ENCODE measurements around the gene NLGN3.
A peak's percentile ranks its signal among the peaks of the same experiment; 100 is the strongest.

NLGN3 gene

GRCh38 chrX:71118985-71119535, 25.6 kb upstream of the NLGN3 start:
- no peak for DNase-seq

DNA sequence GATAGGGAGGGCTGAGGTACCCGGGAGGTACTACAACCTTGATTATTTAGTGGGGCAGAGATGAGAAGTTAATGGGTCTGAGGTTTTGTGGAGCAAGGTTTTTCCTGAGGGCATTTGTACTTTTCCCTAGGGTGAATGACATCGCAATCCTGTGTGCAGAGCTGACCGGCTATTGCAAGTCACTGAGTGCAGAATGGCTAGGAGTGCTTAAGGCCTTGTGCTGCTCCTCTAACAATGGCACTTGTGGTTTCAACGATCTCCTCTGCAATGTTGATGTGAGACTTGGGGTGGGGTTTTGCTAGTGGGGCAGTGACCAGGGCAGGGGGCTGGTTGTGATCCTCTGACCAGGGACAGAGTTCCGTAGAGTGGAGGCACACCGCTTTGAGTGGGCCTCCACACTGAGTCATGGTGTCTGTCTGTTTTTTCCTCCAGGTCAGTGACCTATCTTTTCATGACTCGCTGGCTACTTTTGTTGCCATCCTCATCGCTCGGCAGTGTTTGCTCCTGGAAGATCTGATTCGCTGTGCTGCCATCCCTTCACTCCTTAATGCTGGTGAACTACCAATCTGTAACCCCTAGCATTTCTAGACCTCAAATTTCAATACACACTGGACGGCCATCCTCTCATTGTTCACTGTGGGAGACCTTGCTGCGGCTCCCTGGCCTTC, 16.3 kb upstream of the NLGN3 start:
- DNase-seq, result no peak

DNA sequence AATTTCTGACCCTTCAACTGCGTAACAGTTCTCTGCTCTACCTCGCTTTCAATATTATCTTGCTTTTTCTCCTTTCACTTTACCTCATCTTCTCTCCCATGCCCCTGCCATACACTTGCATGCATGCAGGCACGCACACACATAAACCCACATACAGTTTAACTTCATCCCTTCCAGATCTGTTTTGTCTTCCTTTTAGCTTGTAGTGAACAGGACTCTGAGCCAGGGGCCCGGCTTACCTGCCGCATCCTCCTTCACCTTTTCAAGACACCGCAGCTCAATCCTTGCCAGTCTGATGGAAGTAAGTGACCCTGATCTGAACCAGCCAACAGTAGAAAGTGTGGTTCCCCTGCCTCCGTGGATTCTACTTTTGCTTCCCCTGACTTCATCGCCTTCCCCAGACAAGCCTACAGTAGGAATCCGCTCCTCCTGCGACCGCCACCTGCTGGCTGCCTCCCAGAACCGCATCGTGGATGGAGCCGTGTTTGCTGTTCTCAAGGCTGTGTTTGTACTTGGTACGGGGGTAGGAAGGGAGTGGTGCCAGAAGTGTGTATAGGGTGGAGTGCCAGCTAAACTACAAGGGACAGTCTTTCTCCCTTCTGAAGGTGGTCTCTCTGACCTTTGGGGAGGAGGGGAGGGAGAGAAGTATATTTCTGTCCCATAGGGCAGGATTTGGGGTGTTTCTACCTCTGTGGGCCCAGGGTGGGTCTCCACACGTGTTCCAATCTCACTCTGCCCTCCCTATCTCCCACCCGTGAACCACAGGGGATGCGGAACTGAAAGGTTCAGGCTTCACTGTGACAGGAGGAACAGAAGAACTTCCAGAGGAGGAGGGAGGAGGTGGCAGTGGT, 15.5 kb upstream of the NLGN3 start:
- DNase-seq, result peak; percentile 28

GRCh38 chrX:71131510-71131909, 13.1 kb upstream of the NLGN3 start:
- DNase-seq, result no peak

- DNase-seq, result no peak
Observed at GRCh38 chrX:71140440-71140839, 4.2 kb upstream of the NLGN3 start.

DNA sequence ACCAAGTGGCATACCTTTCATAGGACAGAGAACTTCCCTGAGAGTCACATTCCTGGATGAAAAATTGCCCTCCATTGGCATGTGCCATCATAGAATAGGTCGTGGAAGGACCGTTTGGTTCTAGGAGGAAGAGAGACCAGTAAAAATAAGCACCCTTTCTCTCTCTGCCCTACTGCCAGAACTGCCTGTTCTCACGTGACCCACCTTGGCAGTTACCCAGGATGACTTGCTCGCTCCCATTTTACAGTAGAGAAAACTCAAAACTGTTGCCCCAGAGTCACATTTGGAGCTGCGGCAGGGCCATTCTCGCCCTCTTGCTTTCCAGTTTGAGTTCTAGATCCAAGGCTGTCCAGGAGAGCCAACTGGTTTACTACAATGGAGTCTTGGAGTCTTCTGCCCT, 1.1 kb upstream of the NLGN3 start:
- DNase-seq, result no peak

- no peak for DNase-seq
Observed at GRCh38 chrX:71147496-71148277, 3.0 kb downstream of the NLGN3 start.

GRCh38 chrX:71148278-71148663, 3.6 kb downstream of the NLGN3 start:
- DNase-seq, result no peak

GRCh38 chrX:71151366-71151765, 6.7 kb downstream of the NLGN3 start:
- no peak for DNase-seq

DNA sequence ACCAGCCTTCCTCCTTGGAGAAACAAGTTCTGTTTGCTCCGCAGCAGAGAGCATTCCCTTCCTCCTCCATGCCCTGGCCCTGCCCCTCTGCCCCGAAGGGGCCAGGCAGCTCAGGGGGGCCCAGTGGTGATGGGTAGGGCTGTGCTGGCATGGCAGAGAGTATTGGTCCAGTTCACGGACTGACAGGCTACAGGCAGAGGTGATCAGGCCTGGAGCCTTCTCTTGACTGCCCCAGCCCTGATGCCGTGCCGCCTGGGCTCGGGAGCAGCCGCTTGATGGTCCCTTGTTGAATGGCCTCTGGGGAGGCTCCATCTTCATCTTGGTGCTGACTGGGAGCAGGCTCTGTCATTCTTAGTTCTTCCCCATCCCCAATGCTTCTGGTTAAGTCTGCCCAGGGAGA, 9.6 kb downstream of the NLGN3 start:
- DNase-seq, result no peak

DNA sequence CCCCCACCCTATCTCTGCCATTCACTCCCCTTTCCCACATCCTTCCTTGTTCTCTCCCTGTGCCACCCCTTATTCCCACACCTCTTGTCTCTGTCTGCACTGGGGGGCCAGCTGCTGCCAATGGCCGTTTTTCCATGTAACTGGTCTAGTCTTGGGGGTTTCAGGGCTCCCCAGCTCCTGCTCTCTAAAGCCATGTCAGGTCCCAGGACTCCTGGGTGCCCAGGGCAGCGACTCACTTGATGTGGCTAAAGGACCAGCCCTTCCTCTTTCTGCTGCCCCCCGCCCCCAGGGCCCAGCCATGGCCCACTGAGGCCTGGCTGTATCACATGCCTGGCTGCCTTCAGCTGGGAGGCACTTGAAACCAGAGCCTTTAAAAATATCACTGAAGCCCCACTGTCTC, 10.0 kb downstream of the NLGN3 start:
- DNase-seq, result no peak

DNA sequence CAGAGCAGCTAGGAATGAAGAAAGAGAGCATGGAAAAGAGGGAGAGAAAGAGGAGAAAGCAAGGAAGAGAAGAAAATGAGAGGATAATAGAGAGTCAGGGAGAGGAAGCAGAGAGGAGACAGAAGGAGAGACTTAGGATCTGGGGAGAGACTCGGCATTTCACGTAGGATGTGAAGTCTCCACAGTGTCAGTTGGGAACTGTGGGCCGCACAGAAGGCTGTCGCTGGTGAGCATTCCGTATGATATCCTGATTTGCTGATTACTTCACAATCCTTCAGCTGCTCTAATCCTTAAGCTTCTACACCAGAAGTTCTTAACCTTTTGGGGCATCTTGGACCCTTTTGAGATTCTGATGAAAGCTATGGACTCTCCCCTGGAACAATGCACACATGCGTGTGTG, 14.0 kb downstream of the NLGN3 start:
- no peak for DNase-seq

- no peak for DNase-seq
Observed at GRCh38 chrX:71159335-71159734, 14.7 kb downstream of the NLGN3 start.

- no peak for DNase-seq
Observed at GRCh38 chrX:71160475-71160874, 15.8 kb downstream of the NLGN3 start.

GRCh38 chrX:71162981-71163380, 18.3 kb downstream of the NLGN3 start:
- no peak for DNase-seq

- DNase-seq, result no peak
Observed at GRCh38 chrX:71164071-71164470, 19.4 kb downstream of the NLGN3 start.

GRCh38 chrX:71166461-71166860, 21.8 kb downstream of the NLGN3 start:
- DNase-seq, result no peak

DNA sequence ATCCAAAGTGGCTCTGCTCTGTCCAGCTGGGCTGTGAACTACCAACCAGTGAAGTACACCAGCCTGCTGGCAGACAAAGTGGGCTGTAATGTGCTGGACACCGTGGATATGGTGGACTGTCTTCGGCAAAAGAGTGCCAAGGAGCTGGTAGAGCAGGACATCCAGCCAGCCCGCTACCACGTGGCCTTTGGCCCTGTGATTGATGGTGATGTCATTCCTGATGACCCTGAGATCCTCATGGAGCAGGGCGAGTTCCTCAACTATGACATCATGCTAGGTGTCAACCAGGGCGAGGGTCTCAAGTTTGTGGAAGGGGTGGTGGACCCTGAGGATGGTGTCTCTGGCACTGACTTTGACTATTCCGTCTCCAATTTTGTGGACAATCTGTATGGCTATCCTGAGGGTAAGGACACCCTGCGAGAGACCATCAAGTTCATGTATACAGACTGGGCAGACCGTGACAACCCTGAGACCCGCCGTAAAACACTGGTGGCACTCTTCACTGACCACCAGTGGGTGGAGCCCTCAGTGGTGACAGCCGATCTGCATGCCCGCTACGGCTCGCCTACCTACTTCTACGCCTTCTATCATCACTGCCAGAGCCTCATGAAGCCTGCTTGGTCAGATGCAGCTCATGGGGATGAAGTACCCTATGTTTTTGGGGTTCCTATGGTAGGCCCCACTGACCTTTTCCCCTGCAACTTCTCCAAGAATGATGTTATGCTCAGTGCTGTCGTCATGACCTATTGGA, 22.6 kb downstream of the NLGN3 start:
- no peak for DNase-seq

DNA sequence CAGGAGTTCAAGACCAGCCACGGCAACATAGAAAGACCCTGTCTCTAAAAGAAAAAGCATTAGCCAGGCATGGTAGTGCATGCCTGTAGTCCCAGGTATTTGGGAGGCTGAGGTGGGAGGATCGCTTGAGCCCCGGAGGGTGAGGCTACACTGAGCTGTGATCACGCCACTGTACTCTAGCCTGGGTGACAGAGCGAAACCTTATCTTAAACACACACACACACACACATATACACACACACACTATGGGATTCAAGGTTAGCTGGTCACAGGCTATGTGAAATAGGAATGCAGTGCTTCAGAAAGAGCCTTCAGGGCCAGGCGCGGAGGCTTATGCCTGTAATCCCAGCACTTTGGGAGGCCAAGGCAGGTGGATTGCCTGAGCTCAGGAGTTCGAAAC, 23.5 kb downstream of the NLGN3 start:
- no peak for DNase-seq

DNA sequence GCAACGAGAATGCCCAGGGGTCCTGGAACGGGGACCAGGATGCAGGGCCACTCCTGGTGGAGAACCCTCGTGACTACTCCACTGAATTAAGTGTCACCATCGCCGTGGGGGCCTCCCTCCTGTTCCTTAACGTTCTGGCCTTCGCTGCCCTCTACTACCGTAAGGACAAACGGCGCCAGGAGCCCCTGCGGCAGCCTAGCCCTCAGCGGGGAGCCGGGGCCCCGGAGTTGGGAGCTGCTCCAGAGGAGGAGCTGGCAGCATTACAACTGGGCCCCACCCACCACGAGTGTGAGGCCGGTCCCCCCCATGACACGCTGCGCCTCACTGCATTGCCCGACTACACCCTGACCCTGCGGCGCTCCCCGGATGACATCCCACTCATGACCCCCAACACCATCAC, 24.9 kb downstream of the NLGN3 start:
- no peak for DNase-seq

DNA sequence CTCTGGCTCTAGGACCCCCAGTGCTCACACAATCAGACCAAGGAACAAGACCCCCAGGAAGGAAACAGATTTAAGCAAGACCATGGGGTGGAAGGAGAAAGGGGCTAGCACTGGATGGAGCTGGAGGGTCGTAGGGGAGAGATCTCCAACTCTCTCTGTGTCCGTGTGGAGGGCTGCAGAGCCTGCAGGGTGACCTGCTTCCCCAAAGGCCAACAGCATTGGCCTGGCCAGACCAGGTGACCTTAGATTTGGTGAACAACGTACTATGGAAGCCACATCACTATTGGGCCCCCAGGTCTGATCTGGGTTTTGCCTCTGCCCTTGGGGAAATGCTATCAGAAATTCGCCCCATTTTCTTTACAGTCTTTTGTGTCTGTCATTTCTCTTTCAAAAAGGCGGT, 26.0 kb downstream of the NLGN3 start:
- no peak for DNase-seq

DNA sequence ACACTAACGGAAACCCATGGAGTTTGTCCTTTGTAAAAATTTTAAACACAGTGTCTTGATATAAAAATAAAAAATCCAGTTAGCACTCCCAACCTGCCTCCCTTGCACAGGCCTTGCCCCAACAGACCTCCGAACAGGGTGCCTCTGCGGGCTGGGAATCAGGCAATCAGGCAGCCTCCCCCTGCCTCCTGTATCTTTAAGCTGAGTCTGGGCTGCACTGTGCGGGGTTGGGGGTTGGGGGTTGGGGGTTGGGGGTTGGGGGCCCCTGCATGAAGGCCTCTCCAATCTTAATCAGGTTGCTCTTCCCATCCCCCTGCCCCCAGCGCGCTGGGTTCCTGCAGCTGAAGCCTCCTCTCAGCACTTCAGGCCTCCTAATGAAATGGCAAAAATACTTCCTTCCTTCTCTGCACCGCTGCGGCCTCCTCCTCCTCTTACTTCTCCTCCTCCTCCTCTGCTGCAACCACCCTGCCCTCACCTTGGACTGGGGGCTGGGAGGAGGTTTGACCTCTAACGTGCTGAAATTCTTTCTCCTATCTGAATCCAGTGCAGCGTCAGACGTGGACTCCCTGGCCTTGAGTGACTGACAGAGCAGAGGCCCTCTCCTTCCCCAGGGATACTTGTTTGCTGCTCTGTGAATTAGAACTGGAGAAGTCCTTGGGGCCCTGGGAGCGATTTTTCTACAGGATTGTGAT, 26.6 kb downstream of the NLGN3 start:
- no peak for DNase-seq
